Activated CD8-positive, alpha-beta memory T cell treated with anti-CD3 and anti-CD28 coated beads for 1 hour (primary cell): ENCODE results near the gene FLT3LG.

Experiments
- DNase-seq, 2 donors: peaks; one replicate each; pipeline ENCODE4 v3.0.0-alpha.2; 2020; ENCODE audit warnings: low read depth in 1 of 2; ENCODE audit errors: extremely low read depth in 1 of 2

FLT3LG gene

GRCh38 chr19:49473868-49474541 lies at the start of gene FLT3LG:
Gene FLT3LG (plus strand): TSS chr19:49474215. CDS start chr19:49474640, 425 bp downstream.
- peak; percentile 82 to 87 for DNase-seq

GRCh38 chr19:49425178-49425577 lies 48.8 kb upstream of the FLT3LG start, which contains the start of gene GFY:
Gene GFY (plus strand): TSS chr19:49425388. CDS start chr19:49426431, 1,043 bp downstream.
- DNase-seq: no peak

GRCh38 chr19:49425922-49426592 lies 48.0 kb upstream of the FLT3LG start:
- no peak for DNase-seq

- no peak for DNase-seq
These were observed 46.7 kb upstream of the FLT3LG start for GRCh38 chr19:49427339-49427738.

DNA sequence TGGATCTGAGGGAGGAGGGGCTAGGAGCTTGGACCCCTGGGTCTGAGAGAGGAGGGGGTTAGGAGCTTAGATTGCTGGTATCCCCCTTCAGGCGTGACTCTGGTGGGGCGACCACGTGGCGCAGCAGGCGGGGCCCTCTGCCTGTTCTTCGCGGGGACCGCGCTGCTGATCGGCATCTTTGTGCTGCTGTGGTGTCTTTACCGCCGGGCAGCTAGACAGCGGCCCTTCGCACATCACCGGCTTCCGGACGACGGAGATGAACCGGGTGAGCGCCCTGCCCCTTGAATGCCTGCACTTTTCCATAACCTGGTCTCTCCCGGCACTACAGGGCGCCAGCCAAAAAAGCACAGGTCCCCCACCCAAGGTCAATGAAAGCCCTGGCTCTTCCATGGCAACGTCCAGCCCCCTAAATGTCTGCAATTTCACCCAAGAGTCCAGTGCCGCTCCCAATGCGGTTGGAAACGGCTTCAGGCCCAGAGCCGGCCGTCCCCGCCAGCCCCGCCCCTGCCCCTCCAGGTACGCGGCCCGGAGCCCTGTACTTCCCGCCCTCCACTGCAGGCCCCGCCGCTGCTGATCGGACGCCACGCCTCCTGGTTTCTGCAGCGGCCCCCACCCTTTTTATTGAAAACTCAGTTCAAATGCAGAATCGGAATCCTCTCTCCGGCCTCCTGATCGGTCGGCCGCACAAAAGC lies 46.0 kb upstream of the FLT3LG start:
- DNase-seq: no peak

GRCh38 chr19:49428547-49429451 lies 45.2 kb upstream of the FLT3LG start:
- no peak for DNase-seq

GRCh38 chr19:49430172-49430677 lies 43.8 kb upstream of the FLT3LG start:
- no peak for DNase-seq

GRCh38 chr19:49430678-49431329 lies 43.2 kb upstream of the FLT3LG start:
- DNase-seq: no peak

DNA sequence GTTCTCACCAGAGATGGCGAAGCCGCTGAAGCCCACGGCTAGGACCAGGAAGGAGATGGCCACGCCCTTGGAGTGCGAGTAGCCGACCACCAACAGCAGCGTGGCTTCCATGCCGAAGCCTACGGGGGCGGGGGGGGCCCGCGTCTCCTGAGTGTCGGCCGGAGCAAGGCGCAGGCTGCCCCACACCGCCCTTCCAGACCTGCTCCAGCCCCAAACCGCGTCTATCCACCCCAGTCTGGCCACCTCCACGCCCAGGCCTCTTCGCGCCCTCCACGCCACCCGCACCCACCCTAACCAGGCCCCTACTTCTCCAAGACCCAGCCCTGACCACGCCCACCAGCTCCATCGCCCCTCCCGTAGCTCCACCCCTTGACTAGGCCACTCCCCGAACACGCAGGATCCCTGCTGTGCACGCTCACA lies 42.7 kb upstream of the FLT3LG start:
- DNase-seq: no peak

DNA sequence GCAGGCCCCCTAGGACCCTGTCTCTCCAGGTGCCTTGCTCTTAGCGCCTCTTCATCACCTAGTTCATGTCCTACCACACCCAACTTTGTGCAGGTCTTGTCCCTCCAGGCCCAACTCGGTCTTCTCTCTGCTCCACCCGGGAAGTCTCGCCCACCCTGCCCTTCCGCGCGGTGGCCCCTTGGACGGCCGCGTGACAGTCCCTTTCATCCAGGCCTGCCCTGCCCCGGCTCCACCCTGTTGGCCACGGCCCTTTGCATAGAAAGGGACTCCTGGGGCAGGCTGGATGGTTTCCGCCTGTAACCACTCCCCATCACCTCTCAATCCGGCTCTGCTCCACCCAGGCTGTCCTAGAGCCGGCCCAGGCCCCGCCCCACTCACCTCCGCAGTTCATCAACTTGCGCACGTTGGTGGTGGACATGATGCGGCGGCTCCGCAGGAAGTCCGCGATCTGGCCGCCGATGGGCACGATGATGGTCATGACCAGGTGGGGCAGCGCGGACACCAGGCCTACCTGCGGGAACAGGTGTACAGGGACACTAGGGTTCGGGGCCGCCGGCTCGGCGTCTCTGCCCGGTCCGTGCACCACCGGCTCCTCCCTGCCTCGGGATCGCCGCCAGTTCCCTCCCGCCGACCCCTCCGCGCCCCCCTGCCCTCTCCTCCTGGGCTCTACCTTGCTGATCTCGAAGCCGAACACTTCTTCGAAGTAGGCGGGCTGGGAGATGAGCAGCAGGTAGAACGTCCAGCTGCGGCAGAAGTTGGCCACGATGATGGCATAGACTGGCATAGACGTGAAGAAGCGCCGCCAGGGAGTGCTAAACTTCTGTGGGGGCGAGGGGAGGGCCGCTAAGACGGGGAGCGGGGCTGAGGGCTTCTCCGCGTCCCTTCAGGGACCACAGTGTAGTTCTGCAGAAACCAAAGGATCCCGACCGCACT lies 41.6 kb upstream of the FLT3LG start:
- DNase-seq: no peak

DNA sequence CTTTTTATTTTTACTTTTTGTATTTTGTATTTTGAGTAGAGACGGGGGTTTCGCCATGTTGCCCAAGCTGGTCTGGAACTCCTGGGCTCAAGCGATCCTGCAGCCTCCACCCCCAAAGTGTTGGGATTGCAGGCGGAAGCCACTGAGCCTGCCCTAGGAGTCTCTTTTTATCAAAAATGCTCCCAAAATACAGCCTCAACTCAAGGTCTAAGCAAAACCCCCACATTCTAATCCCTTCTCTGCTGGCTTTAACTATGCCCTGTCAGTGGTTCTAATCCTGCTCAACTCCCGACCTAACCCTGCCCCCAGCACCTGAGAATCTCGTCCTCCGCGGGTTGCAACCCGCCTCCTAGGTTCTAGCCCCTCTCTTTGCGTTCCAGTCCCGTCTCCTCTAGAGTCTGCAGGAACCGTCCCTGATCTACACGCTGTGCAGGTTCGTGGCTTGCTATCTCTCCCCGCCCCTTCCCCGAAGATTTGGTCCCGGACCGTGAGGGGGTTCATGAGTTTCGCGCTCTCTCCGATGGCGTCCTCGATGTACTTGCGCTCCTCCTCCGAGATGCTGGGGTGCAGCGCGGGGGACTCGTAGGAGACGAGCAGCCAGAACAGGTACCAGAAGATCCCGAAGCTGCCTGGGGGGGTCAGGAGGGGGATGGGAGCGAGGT lies 40.6 kb upstream of the FLT3LG start:
- DNase-seq: no peak

- no peak for DNase-seq
These were observed 39.0 kb upstream of the FLT3LG start for GRCh38 chr19:49434907-49435583.

DNA sequence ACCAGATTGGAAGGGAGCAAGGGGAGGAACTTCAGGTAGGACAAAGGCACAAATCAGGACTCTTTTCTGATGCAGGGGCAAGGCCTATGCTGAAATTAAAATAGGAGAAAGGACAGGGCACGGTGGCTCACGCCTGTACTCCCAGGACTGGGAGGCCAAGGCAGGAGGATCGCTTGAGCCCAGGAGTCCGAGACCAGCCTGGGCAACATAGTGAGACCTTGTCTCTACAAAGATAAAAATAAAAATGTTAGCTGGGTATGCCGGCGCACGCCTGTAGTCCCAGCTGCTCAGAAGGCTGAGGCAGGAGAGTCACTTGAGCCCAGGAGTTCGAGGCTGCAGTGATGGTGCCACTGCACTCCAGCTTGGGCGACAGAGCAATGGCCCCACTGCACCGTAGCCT lies 38.3 kb upstream of the FLT3LG start:
- DNase-seq: no peak

DNA sequence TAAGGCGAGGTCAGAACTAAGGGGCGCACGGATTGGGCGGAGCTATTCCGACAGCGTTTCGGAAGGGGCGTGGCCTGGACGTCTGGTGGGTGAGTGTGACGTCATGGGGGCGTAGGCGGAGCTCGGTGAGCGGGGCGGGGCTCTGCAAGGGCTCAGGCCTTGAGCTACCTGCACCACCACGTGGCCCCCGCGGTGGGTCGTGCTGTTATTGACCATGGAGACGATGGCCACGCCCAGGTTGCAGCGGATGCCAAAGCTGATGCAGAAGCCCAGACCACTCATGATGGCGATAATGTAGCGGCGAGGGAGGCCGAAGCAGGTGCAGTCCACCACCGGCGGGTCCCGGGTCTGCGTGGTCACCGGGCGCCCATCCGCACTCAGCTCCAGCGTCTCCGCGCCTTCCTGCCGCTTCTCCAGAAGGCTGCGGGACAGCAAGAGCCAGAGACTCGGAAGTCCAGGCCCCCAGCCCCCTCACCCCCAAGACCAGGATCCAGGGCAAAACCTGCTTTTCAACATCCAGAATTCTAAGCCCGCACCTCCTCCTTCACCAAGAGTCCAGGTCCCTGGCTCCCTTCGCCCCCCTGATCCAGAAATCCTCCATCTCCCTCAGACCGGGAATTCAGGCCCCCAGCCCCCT lies 37.5 kb upstream of the FLT3LG start:
- no peak for DNase-seq

GRCh38 chr19:49437231-49437630 lies 36.8 kb upstream of the FLT3LG start:
- no peak for DNase-seq

- DNase-seq: no peak
These were observed 35.8 kb upstream of the FLT3LG start for GRCh38 chr19:49438261-49438660.

DNA sequence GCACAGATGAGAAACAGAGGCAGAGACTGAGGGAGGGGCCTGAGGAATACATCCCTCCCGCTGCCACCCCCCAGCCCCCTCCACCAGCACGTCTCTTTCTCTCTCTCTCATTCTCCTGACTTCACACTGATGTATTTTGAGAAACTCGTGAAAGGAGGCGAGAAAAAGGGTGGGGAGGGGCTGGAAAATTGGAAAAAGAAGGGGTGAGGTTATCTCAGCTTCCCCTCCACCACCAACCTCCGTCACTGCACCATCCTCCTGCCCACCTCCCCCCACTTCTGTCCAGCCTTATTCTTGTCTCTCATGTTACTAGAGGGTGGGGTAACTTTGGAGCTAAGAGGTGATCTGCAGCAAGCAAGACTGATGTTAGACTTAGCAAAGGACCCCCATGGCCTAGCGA lies 34.2 kb upstream of the FLT3LG start:
- no peak for DNase-seq
